Stimulated activated CD4-positive, alpha-beta T cell treated with anti-CD3 and anti-CD28 coated beads, Interleukin-4, amount 100 ng/mL, for 48 hours (primary cell): ENCODE results near the gene OSM.

Source experiments
- DNase-seq, 2 donors: peaks; one replicate each; pipeline ENCODE4 v3.0.0-alpha.2; 2020; ENCODE audit warnings: low read depth in 2 of 2

Gene OSM

DNA sequence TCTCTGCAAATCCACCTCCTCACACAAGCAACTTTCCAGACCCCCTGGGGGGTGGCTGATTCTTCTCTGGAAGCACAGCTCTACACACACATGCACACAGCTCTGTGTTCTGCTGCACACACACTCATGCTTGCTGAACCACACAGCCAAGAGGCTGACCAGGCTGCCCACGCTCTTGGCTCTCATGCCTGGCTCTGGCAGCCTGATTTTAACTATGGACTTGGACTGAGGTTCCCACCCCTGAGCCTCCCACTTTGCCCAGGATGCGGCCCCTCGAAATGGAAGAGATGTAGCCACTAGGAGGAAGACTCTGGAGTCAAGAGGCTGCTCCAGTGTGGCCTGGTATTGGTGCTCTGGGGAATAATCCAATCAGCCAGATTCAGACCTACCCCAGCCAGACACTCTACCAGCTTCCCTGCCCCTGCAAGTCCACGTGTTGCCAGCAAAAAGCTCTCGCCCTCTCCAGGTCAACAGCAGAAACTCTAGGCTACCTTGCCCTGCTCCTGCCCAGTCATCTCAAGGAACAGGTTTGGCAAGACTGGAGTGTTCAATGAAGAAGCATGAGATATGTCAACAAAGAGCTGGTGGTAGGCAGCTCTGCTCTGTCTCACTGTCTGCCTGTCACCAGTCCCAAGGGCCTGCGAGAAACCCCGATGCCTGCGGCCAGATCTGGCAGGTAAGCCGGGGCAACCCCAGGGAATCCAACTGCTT, 31.5 kb upstream of the OSM start:
- DNase-seq, result no peak

DNA sequence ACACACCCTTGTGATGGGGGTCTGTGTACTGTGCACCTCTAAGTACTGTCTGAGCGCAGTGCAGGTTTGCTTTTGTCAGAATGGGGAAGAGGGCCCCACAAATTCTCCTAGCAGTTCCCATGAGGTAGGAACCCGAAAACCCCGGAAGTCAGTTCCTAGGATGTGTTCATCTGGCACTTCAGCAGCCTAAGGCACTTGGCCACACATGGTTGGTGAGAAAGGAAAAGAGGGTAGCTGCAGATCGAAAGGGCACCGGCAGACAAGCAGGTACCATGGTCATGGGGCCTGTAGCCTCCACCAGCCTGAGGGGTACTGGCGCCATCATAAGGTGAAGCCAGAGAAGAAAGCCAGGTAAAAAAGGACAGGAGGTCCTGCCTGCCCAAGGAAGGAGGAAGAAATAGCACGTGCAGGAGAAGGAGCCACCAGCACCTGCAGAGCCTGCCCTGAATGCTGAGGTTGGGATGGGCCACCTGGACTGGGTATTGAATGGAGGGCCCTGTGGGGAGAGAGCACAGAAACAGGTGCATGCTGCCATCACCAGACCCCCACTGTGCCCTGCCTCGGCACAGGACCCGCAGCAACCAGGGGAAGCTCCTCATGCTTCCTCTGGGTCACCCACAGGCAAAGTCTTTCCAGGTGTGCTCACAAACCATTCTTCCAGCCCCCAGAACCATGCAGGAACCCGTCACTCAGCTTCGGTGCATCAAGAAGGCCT, 30.8 kb upstream of the OSM start:
- no peak for DNase-seq

DNA sequence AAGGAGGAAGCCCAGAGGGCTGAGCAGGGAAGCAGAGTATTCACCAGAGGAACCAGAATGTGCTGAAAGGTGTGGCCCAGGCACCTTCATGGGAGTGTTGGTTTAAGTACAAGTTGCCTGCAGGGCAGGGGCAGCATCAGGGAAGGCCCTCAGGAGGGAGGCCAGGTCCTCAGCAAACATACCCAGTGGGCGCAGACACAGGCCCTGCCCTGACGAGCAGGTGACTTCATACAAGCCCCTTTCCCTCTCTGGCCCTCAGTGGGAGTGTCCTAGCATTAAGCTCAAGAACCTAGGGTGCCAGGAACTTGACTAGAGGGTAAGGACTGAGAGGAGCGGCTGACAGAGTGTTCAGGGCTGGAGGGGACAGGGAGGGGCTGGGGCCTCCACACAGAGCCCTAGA, 30.2 kb upstream of the OSM start:
- no peak for DNase-seq

- DNase-seq, result no peak
Observed at GRCh38 chr22:30296324-30296723, 29.7 kb upstream of the OSM start.

- DNase-seq, result no peak
Observed at GRCh38 chr22:30295576-30295975, 28.9 kb upstream of the OSM start.

- DNase-seq, result no peak
Observed at GRCh38 chr22:30294830-30295229, 28.2 kb upstream of the OSM start.

GRCh38 chr22:30294066-30294465, 27.4 kb upstream of the OSM start:
- DNase-seq, result no peak

- DNase-seq, result no peak
Observed at GRCh38 chr22:30293026-30293425, 26.4 kb upstream of the OSM start.

- DNase-seq, result no peak
Observed at GRCh38 chr22:30292069-30292970, 25.7 kb upstream of the OSM start.

DNA sequence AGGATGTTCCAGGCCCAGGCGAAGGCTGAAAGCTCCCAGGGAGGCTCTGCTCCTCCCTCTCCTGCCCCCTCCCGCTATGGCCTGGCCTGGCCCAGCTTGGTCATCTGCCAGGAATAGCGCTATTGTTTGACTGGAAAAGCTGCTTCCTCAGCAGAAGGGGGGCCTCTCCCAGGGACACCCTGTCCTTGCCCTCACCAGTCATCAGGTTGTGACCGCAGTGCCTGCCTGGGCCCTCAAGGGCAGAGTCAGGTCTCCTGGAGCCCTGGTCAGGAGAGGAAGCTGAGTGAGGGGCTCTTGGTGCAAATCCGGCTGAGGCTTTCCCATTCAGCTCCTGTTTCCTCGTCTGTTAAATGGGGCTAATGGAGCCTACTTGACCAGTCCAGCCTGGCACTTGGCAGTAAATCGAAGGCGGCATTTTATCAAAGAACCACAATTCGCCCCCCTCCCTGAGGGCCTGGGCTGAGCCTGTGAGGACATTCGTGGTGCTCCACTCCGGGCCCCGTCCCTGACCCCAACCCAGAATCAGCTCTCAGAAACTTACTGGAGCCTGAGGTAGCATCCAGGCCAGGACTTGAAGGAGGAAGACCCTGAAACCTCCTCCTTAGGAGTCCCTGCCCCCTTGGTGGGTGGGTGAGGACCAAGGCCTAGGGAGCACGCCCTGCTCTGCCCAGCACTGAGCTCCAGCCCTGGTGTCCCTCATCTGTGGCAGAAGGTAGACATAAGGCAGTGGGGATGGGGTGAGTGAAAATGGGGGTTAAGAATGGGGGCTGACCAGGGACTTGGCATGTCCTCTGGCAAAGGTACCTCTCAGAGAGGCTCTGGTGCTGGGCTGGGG, 24.6 kb upstream of the OSM start:
- no peak for DNase-seq

GRCh38 chr22:30290342-30291057, 23.8 kb upstream of the OSM start:
- DNase-seq, result no peak

GRCh38 chr22:30289980-30290313, 23.3 kb upstream of the OSM start:
- DNase-seq, result no peak

GRCh38 chr22:30289141-30289979, 22.7 kb upstream of the OSM start, which contains the start of gene CASTOR1:
Gene CASTOR1 (minus strand): TSS chr22:30289505. CDS start chr22:30289497, 8 bp downstream.
- DNase-seq, result peak; percentile 86 to 93

- no peak for DNase-seq
Observed at GRCh38 chr22:30288419-30289140, 21.9 kb upstream of the OSM start.

GRCh38 chr22:30287648-30288418, 21.2 kb upstream of the OSM start:
- DNase-seq, result peak; percentile 83 to 90

GRCh38 chr22:30286813-30287647, 20.4 kb upstream of the OSM start:
- peak; percentile 84 to 92 for DNase-seq

DNA sequence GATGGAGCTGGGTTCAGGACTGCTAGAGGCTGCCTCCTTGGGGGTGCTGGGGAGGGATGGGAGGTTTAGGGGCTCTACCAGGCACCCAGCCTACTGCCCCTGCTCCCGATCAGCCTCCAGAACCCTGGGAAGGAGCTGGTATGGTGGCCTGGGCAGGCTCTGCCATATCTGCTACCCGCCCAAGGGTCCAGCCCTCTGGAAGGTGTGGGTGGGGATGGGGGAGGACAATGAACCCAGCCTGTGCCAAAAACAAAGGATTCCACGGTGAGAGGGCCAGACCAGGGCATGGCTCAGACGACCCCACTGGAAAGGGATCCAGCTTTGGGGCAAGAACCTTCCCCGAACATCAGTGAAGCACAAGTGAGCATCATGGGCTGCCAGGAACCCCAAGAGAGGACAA, 19.7 kb upstream of the OSM start:
- DNase-seq, result no peak

DNA sequence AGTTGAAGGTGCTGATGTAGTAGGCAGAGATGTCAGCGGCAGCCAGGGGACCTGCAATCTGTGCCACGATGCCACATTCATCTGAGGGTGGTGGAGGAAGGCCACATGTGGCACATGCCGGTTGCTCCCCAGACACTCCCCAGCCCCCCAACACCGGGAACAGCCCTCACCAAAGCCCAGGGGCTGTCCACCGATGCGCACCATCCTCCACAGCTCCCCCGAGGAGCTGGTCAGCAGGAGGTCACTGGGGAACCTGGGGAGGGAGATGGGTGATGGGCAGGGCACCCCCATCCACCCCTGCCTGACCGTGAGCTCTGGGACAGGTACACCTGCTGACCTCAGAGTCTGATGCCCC, 19.2 kb upstream of the OSM start:
- DNase-seq, result no peak
